Tibial artery (tissue), 4 donors: ENCODE data around the gene SAMD4B.

Experiments
- DNase-seq, 2 donors: peaks; one replicate each; pipeline ENCODE4 v3.0.0-alpha.2; 2019
- H3K27ac ChIP-seq, 2 donors: fragments of 200-600 bp; sonication (generic) in 1 of 2; 1 replicate in 1 of 2; 2 replicates in 1 of 2; pipeline ENCODE4 v1.5.1; 2018 to 2019; ENCODE audit warnings: mild to moderate bottlenecking in 1 of 2
- H3K27me3 ChIP-seq, 2 donors: fragments of 200-600 bp; sonication (generic) in 1 of 2; one replicate each; pipeline versions ENCODE4 v1.5.1 to v1.6.0; 2016 to 2019
- H3K36me3 ChIP-seq, 3 donors: fragments of 200-600 bp; sonication (generic) in 2 of 3; one replicate each; pipeline ENCODE4 v1.5.1; 2016 to 2019; ENCODE audit warnings: mild to moderate bottlenecking in 2 of 3
- H3K4me1 ChIP-seq, 4 donors: fragments of 200-600 bp; sonication (generic) in 2 of 4; 1 replicate in 3 of 4; 2 replicates in 1 of 4; pipeline ENCODE4 v1.5.1; 2016 to 2019
- H3K4me3 ChIP-seq, 2 donors: fragments of 200-600 bp; sonication (generic) in 1 of 2; 1 replicate in 1 of 2; 2 replicates in 1 of 2; pipeline ENCODE4 v1.5.1; 2018 to 2019; ENCODE audit warnings: mild to moderate bottlenecking in 2 of 2
- H3K9me3 ChIP-seq, 3 donors: fragments of 200-600 bp; sonication (generic) in 1 of 3; one replicate each; pipeline ENCODE4 v1.5.1; 2016 to 2019
- intact Hi-C: fragments of 100-400 bp; cut with DNase I; formaldehyde crosslinking; loops from one replicate; pipeline ENCODE4 v1.15.0; 2023; ENCODE audit warnings: low total_unique reads
- TF ChIP-seq, protein P1 (sequence below), 2 experiments: fragments of 200-600 bp in 1 of 2; fragments of 450-650 bp in 1 of 2; IDR thresholded peaks; one replicate each; pipeline ENCODE4 v1.5.1; 2017 to 2019; ENCODE audit warnings: antibody characterized with exemption in 2 of 2, mild to moderate bottlenecking in 1 of 2, moderate library complexity in 1 of 2

Gene SAMD4B

GRCh38 chr19:39304185-39304513 is 38.1 kb upstream of the SAMD4B start:
- Histone ChIP-seq H3K27me3 (peaks cover 7 to 57% of the 10 kb centered on the region in 2 donors), H3K9me3 (no peaks in the 10 kb centered on the region), H3K27ac (no peak overlapping the region), H3K4me3 (no peak overlapping the region), H3K4me1 (peaks cover 0 to 12% (median 9%) of the 10 kb centered on the region in 4 donors), H3K36me3 (no peaks in the 10 kb centered on the region)
- TF ChIP-seq, protein P1, sequence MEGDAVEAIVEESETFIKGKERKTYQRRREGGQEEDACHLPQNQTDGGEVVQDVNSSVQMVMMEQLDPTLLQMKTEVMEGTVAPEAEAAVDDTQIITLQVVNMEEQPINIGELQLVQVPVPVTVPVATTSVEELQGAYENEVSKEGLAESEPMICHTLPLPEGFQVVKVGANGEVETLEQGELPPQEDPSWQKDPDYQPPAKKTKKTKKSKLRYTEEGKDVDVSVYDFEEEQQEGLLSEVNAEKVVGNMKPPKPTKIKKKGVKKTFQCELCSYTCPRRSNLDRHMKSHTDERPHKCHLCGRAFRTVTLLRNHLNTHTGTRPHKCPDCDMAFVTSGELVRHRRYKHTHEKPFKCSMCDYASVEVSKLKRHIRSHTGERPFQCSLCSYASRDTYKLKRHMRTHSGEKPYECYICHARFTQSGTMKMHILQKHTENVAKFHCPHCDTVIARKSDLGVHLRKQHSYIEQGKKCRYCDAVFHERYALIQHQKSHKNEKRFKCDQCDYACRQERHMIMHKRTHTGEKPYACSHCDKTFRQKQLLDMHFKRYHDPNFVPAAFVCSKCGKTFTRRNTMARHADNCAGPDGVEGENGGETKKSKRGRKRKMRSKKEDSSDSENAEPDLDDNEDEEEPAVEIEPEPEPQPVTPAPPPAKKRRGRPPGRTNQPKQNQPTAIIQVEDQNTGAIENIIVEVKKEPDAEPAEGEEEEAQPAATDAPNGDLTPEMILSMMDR (IDR thresholded peaks at IDR 0.05), result no peak
- intact Hi-C loops, result no loop called here
- DNase-seq, result no peak

DNA sequence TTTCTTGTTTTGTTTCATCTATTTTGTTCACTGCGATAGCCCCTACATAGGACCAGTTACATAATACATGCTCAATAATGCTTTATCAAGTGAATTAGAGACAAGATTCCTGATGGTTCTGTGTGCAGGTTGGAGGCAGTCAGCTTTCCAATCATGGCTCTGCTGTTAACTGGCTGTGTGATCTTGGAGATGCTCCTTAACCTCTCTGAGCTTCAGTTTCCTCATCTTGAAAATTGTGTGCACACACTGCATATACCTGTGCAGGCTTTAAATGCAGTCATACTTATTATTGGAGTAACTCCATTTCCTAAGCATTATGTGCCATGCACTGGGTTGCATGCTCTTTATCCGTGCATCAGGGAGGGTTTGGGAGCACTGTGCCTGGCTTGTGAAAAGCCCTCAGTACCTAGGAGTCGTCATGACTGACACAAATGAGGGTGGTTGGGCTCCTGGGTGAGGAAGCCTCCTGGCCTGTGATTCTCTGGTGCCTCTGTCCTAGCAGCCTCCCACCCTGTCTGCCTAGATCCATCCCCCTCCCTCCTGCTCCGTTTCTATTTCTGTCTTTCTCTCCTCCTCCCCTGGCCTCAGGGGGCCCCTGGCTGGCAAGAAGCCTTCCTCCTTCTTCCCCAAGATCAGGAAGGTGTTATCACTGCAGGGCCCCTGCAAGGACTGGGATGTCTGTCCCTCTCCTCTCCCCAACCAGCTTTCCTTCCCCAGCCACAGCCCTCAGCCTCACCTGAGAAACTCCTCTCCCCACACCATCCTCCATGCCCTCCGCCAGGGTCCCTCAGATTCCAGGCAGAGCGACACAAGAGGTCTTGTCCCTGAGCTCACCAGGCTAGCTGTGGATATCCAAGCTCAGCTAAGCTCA is 37.3 kb upstream of the SAMD4B start:
- TF ChIP-seq, protein P1 (IDR thresholded peaks at IDR 0.05), result no peak
- DNase-seq, result peak in 1 of 2 donors; percentile 39
- Histone ChIP-seq H3K27me3 (peaks cover 7 to 57% of the 10 kb centered on the region in 2 donors), H3K36me3 (no peaks in the 10 kb centered on the region), H3K9me3 (no peaks in the 10 kb centered on the region), H3K4me1 (peaks cover 0 to 12% (median 9%) of the 10 kb centered on the region in 4 donors), H3K27ac (no peak overlapping the region), H3K4me3 (no peak overlapping the region)
- intact Hi-C loops, result no loop called here

GRCh38 chr19:39306075-39306474 is 36.1 kb upstream of the SAMD4B start:
- H3K36me3 ChIP-seq, result no peaks in the 10 kb centered on the region
- DNase-seq, result no peak
- intact Hi-C loops, result no loop called here
- TF ChIP-seq, protein P1 (IDR thresholded peaks at IDR 0.05), result no peak
- H3K27me3 ChIP-seq, result peaks cover 7 to 60% of the 10 kb centered on the region in 2 donors
- H3K4me1 ChIP-seq, result peaks cover 0 to 12% (median 9%) of the 10 kb centered on the region in 4 donors
- no peak overlapping the region for H3K27ac ChIP-seq
- no peaks in the 10 kb centered on the region for H3K9me3 ChIP-seq
- H3K4me3 ChIP-seq, result no peak overlapping the region

- DNase-seq, result peak in 1 of 2 donors; percentile 54
- Histone ChIP-seq H3K27me3 (peaks cover 7 to 64% of the 10 kb centered on the region in 2 donors), H3K36me3 (no peaks in the 10 kb centered on the region), H3K4me3 (peak overlapping the region in 1 of 2 donors; percentile 8), H3K27ac (no peak overlapping the region), H3K4me1 (peaks cover 0 to 12% (median 9%) of the 10 kb centered on the region in 4 donors), H3K9me3 (no peaks in the 10 kb centered on the region)
- TF ChIP-seq, protein P1 (IDR thresholded peaks at IDR 0.05), result no peak
- intact Hi-C loops, result no loop called here
These were observed 35.0 kb upstream of the SAMD4B start for GRCh38 chr19:39307046-39307821.

GRCh38 chr19:39307822-39308530 is 34.2 kb upstream of the SAMD4B start:
- intact Hi-C loops, result no loop called here
- H3K27ac ChIP-seq, result no peak overlapping the region
- TF ChIP-seq, protein P1 (IDR thresholded peaks at IDR 0.05), result no peak

More at GRCh38 chr19:39307822-39308530, 34.2 kb upstream of the SAMD4B start:
- Histone ChIP-seq H3K27me3 (peaks cover 7 to 68% of the 10 kb centered on the region in 2 donors), H3K4me3 (no peak overlapping the region), H3K36me3 (no peaks in the 10 kb centered on the region), H3K9me3 (no peaks in the 10 kb centered on the region), H3K4me1 (peaks cover 0 to 12% (median 9%) of the 10 kb centered on the region in 4 donors)
- DNase-seq, result peak in 1 of 2 donors; percentile 56
